ENCODE measurements around the gene ADAMTS13.

The ADAMTS13 gene

DNA sequence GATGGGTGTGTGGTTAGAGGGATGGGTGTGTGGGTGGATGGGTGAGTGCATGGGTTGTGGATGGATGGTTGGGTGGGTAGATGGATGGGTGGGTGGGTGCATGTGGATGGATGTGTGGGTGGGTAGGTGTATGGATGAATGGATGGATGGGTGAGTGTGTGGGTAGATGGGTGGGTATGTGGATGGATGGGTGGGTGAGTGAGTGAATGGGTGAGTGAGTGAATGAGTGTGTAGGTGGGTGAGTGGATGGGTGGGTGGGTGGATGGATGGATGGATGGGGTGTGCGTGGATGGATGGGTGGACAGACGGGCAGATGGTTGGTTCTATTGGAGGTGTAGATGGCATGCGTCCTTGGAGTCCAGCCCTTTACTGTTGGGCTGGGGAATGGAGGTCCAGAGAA is 28.8 kb upstream of the ADAMTS13 start:
- H3K4me1 ChIP-seq (ENCODE audit: low read length) = no peaks in the 10 kb centered on the region
- H3K9me3 ChIP-seq (ENCODE audit: insufficient read depth, low read length) = no peaks in the 10 kb centered on the region
- H4K20me1 ChIP-seq (ENCODE audit: insufficient read depth, low read length) = no peaks in the 10 kb centered on the region
- H3K27ac ChIP-seq (ENCODE audit: low read length) = no peak overlapping the region
- no peaks in the 10 kb centered on the region for H3K79me2 ChIP-seq (ENCODE audit: low read length)
- no peak overlapping the region for H3K9ac ChIP-seq (ENCODE audit: low read length)
- H3K4me2 ChIP-seq (ENCODE audit: low read length) = no peak overlapping the region
- H2AFZ ChIP-seq (ENCODE audit: low read depth, low read length) = no peak overlapping the region
- H3K36me3 ChIP-seq (replicated peaks; ENCODE audit: low read depth, low read length) = no peaks in the 10 kb centered on the region
- no peak for TF ChIP-seq EZH2phosphoT487 (IDR thresholded peaks at IDR 0.05; ENCODE audit: low read depth)
- TF ChIP-seq, protein P1, sequence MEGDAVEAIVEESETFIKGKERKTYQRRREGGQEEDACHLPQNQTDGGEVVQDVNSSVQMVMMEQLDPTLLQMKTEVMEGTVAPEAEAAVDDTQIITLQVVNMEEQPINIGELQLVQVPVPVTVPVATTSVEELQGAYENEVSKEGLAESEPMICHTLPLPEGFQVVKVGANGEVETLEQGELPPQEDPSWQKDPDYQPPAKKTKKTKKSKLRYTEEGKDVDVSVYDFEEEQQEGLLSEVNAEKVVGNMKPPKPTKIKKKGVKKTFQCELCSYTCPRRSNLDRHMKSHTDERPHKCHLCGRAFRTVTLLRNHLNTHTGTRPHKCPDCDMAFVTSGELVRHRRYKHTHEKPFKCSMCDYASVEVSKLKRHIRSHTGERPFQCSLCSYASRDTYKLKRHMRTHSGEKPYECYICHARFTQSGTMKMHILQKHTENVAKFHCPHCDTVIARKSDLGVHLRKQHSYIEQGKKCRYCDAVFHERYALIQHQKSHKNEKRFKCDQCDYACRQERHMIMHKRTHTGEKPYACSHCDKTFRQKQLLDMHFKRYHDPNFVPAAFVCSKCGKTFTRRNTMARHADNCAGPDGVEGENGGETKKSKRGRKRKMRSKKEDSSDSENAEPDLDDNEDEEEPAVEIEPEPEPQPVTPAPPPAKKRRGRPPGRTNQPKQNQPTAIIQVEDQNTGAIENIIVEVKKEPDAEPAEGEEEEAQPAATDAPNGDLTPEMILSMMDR (IDR thresholded peaks at IDR 0.05; ENCODE audit: low read depth, low read length) = no peak
- no peaks in the 10 kb centered on the region for H3K27me3 ChIP-seq (ENCODE audit: low read depth, low read length)
- H3K4me3 ChIP-seq (ENCODE audit: low read length) = no peak overlapping the region

DNA sequence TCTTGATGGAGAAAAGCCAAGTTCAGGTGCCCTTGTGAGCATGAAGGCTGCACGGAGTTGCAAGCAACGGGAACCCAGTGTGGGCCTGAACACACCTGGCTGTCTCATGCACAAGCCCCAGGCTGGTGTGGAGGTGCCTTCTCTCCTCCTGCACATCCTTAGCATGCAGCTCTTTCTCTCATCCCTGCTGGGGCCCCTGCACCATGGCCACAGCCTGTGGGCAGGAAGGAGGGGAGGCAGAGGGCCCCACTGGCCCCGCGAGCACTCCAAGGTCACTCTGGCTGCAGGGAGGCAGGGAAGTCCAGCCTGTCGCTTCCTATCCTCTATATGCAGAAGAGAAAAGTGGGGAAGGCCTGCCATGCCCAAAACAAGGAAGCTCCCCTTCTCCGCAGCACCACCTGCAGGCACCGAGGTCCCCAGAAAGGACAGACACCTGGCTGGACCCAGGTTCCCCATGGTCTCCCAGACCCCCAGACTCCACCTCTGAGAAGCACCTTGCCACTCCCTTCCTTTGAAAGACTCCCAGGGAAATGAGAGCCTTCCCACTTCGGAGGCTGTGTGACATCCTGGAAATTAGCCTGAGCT is 27.4 kb upstream of the ADAMTS13 start:
- no peak overlapping the region for H3K4me3 ChIP-seq (ENCODE audit: low read length)

DNA sequence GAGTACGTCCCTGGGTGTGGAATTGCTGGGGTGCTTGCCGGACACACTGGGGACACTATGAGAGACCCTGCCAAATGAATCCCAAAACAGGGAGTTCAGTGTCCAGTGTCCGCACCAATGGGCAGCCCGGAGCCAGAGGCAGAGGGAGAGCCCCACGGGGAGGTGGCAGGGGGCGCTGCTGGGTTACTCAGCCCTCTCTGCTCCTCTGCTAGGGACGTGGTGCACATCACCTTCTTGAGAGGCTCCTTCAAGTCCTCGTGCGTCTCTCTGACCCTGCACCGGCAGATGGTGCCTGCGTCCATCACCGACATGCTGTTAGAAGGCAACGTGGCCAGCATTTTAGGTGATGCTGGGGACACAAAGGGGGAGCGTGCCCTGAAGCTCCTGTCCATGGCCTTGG is 25.2 kb upstream of the ADAMTS13 start:
- Histone ChIP-seq H3K79me2 (ENCODE audit: low read length) (no peaks in the 10 kb centered on the region), H3K27me3 (ENCODE audit: low read depth, low read length) (no peaks in the 10 kb centered on the region), H3K9ac (ENCODE audit: low read length) (no peak overlapping the region), H4K20me1 (ENCODE audit: insufficient read depth, low read length) (no peaks in the 10 kb centered on the region), H3K4me1 (ENCODE audit: low read length) (no peaks in the 10 kb centered on the region), H2AFZ (ENCODE audit: low read depth, low read length) (no peak overlapping the region), H3K4me3 (ENCODE audit: low read length) (no peak overlapping the region), H3K4me2 (ENCODE audit: low read length) (no peak overlapping the region), H3K27ac (ENCODE audit: low read length) (no peak overlapping the region), H3K36me3 (replicated peaks; ENCODE audit: low read depth, low read length) (no peaks in the 10 kb centered on the region), H3K9me3 (ENCODE audit: insufficient read depth, low read length) (no peaks in the 10 kb centered on the region)
- no peak for TF ChIP-seq EZH2phosphoT487 (IDR thresholded peaks at IDR 0.05; ENCODE audit: low read depth)
- TF ChIP-seq, protein P1 (IDR thresholded peaks at IDR 0.05; ENCODE audit: low read depth, low read length) = peak; percentile 20

More for the DNA sequence above, 27.4 kb upstream of the ADAMTS13 start:
- Histone ChIP-seq H3K79me2 (ENCODE audit: low read length) (no peaks in the 10 kb centered on the region), H3K36me3 (replicated peaks; ENCODE audit: low read depth, low read length) (no peaks in the 10 kb centered on the region), H3K4me1 (ENCODE audit: low read length) (no peaks in the 10 kb centered on the region), H3K9me3 (ENCODE audit: insufficient read depth, low read length) (no peaks in the 10 kb centered on the region), H3K27ac (ENCODE audit: low read length) (no peak overlapping the region), H2AFZ (ENCODE audit: low read depth, low read length) (no peak overlapping the region), H3K4me2 (ENCODE audit: low read length) (no peak overlapping the region), H3K27me3 (ENCODE audit: low read depth, low read length) (no peaks in the 10 kb centered on the region), H4K20me1 (ENCODE audit: insufficient read depth, low read length) (no peaks in the 10 kb centered on the region), H3K9ac (ENCODE audit: low read length) (no peak overlapping the region)
- TF ChIP-seq, protein P1 (IDR thresholded peaks at IDR 0.05; ENCODE audit: low read depth, low read length) = no peak
- no peak for TF ChIP-seq EZH2phosphoT487 (IDR thresholded peaks at IDR 0.05; ENCODE audit: low read depth)

- Histone ChIP-seq H2AFZ (ENCODE audit: low read depth, low read length) (no peak overlapping the region), H4K20me1 (ENCODE audit: insufficient read depth, low read length) (no peaks in the 10 kb centered on the region), H3K9ac (ENCODE audit: low read length) (no peak overlapping the region), H3K4me1 (ENCODE audit: low read length) (no peaks in the 10 kb centered on the region), H3K4me3 (ENCODE audit: low read length) (no peak overlapping the region), H3K79me2 (ENCODE audit: low read length) (no peaks in the 10 kb centered on the region), H3K4me2 (ENCODE audit: low read length) (no peak overlapping the region), H3K9me3 (ENCODE audit: insufficient read depth, low read length) (no peaks in the 10 kb centered on the region), H3K36me3 (replicated peaks; ENCODE audit: low read depth, low read length) (no peaks in the 10 kb centered on the region), H3K27me3 (ENCODE audit: low read depth, low read length) (no peaks in the 10 kb centered on the region), H3K27ac (ENCODE audit: low read length) (no peak overlapping the region)
- no peak for TF ChIP-seq EZH2phosphoT487 (IDR thresholded peaks at IDR 0.05; ENCODE audit: low read depth)
- TF ChIP-seq, protein P1 (IDR thresholded peaks at IDR 0.05; ENCODE audit: low read depth, low read length) = no peak
Observed at GRCh38 chr9:133397370-133397769, 24.8 kb upstream of the ADAMTS13 start.

All from OCI-LY3 (cell line).